GM21423 (cell line): Measurements from ENCODE around the gene TMEM40.
"Not testable (repeated sequence)": the region's sequence is repeated elsewhere in the genome, so short reads cannot be mapped to it uniquely, and the experiment has no call there.

Experiments
- ATAC-seq: cut with Tn5 transposase; IDR thresholded peaks from one replicate; pipeline ENCODE4 v1.9.1; 2021; ENCODE audit warnings: mild to moderate bottlenecking, moderate library complexity; ENCODE audit not compliant: unreplicated experiment

The TMEM40 gene, protein sequence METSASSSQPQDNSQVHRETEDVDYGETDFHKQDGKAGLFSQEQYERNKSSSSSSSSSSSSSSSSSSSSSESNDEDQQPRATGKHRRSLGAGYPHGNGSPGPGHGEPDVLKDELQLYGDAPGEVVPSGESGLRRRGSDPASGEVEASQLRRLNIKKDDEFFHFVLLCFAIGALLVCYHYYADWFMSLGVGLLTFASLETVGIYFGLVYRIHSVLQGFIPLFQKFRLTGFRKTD

DNA sequence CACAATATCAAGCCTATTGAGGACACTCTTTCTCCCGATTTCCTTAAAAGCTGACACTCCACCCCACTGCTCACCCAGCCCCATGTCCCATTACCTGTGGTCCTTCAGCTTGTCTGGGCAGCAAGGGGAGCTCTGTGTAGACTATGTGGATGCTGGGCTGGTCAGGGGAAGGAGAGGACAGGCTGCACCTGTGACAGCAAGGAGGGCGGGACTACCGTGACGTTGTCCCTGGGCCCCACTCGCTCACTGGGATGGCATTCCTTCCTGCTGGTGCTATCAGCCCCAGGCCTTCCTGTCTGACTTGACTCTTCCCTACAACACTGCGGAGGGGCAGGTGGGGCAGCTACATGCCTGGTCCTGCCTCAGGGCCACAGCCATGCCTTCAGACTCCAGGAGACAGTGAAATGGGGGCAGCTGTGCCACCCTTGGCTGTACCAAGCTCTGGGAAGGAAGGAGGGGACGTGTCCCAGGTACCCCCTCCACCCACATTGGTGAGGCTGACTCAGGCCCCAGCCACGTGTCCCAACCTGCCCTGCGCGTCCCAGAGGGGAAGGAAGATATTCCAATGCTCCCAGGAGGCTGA lies at the start of gene TMEM40:
TMEM40 (minus strand) TSS at position 163 of the 583 bp plus-strand sequence. CDS start 9,427 bp downstream, outside the sequence.
- no peak for ATAC-seq

DNA sequence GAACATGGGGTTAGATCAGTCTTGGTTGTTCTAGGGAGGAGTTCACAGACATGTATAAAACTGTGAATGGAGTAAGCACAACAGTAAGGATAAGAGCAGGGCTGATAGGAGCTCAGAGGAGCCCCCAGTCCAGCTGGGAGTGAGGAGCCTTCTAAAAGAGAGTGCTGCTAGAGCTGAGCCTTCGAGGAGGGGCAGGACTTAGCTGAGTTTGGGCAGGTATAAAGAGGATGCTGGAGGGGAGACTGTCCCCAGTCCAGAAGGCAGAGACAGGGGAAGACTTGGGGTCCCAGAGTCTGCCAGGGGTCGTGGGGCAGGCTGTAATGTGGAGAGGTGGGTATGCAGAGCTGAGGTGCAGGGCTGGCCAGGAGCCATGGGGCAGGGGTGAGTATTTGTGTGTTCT lies 49.5 kb upstream of the TMEM40 start:
- ATAC-seq, result no peak

GRCh38 chr3:12807601-12808359 lies 48.7 kb upstream of the TMEM40 start:
- no peak for ATAC-seq

- ATAC-seq, result no peak
Measured at GRCh38 chr3:12807066-12807465, 48.0 kb upstream of the TMEM40 start.

- no peak for ATAC-seq
Measured at GRCh38 chr3:12803371-12803770, 44.3 kb upstream of the TMEM40 start.

DNA sequence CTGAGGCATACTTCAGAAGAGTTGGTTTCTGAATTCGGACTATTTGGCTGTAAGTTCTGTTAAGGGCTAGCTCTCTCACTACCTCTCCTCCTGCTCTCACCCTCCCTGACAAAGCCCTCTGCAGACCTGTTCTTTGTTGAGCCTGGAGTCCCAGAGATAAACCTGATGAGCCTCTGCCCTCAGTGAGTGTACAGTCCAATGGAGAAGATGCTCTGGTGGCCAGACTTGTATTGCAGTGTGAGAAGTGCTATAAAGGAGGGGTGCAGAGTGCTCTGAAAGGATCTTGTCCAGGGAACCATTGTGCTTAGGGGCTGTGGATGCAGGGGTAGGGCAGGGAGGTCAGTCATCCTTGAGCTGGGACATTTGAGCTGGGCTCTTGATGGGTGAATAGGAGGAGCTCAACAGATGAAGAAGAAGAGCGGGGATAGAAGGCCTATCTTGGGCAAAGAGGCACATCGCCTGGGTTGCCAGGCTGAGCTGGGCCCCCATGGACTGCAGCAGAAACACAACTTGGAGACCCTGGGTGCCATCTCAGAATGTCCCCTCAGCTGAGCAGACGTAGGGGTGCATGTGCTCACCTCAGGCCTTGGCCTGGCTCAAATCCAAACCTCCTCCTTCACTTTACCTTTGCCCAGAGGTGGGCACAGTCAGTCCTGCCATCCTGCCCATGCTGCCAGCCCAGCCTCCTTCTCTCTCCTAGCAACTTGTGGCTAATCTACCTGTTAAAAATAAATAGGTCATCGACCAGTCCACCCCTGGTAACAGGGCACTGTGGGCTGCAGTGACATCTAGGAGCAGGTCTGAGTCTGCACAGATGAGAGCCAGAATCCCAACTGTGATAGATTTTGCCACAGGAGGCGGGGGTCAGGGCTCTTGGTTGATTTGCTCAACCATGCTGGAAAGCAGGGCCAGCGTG lies 40.7 kb upstream of the TMEM40 start:
- no peak for ATAC-seq

- no peak for ATAC-seq
Measured at GRCh38 chr3:12798559-12799179, 39.6 kb upstream of the TMEM40 start.

GRCh38 chr3:12797892-12798558 lies 39.0 kb upstream of the TMEM40 start:
- ATAC-seq, result no peak

DNA sequence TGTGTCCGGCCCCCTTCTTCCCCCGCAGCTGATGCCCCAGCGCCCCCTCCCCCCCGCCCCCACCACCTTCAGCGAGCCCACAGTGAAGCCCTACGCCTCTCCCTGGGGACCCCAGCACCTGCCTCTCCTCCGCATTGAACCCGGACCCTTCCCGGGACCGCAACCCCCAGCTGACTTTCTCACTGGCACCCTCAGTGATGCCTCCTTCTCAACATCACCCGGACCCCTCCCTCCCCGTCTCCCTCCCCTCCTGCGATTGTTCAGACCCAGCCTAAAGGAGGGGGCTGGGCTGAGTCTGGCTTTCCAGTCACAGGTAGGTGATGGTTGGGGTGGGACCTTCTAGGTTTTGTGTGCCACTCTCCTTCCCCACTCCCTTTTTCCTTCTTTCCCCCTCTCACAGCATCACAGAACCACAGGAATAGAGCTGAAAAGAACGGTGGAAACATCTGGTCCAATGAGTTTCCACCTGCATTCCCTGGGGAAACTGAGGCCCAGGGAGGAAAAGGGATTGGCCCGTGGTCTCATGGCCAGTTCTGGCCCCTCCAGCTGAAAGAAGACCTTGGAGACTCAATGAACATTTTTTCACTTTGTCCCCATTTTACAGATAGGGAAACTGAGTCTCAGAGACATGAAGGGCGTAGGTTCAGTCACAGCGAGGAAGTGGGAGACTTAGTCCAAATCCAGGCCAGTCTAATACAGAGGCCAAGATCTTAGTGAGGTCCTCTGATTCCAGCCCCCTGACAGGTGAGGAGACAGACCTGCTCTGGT lies 38.2 kb upstream of the TMEM40 start:
- ATAC-seq, result no peak

GRCh38 chr3:12796171-12797123 lies 37.4 kb upstream of the TMEM40 start, which contains the start of gene CAND2:
TSS of gene CAND2 (plus strand) at chr3:12796680. CDS start at chr3:12796721, 41 bp downstream.
- ATAC-seq, result no peak

- no peak for ATAC-seq
Measured at GRCh38 chr3:12793701-12794100, 34.6 kb upstream of the TMEM40 start.

GRCh38 chr3:12791430-12791829 lies 32.4 kb upstream of the TMEM40 start:
- no peak for ATAC-seq

GRCh38 chr3:12787967-12788690 lies 29.1 kb upstream of the TMEM40 start:
- not testable (repeated sequence) for ATAC-seq

- ATAC-seq, result not testable (repeated sequence)
Measured at GRCh38 chr3:12787346-12787745, 28.3 kb upstream of the TMEM40 start.

DNA sequence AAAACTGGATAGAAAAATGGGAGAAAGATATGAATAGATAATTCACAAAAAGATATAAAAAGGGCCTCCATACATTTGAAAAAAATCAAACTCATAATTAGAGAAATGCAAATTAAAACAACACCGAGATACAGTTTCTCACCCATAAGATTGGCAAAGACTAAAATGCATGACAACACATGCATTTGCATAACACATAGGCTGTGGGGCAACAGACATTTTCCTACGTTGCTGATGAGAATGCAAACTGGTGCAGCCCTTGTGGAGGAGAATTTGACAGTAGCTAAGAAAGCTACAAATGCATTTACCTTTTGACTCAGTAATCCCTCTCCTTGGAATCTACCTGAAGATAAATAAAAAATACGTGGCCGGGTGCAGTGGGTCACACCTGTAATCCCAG lies 26.0 kb upstream of the TMEM40 start:
- ATAC-seq, result no peak

- ATAC-seq, result no peak
Measured at GRCh38 chr3:12782172-12782815, 23.2 kb upstream of the TMEM40 start.

DNA sequence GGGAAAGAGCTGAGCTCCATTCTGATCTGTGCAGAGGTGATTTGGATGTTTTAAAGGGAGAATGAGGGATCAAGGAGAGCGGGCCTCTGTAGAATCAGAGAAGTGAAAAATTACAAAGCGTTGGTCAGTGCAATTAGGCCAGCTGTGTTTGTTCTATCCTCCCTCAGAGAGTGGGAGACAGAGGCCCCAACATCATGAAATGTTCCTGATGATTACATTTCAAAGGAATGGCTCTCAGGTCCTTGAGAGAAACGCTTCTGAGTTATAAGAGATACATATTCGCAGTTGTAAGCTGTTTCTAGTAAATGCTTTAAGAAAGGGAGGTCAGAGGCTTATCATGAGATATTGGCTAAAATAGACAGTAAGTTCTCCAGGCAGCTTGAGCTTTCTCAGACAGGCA lies 21.7 kb upstream of the TMEM40 start:
- no peak for ATAC-seq
